22Rv1 (cell line): ENCODE results near the gene TMEM50B.

Experiments
- CTCF ChIP-seq: fragments of 450-650 bp; IDR thresholded peaks from 2 replicates; pipeline ENCODE4 v1.5.1; 2017; ENCODE audit warnings: mild to moderate bottlenecking
- ZFX ChIP-seq: fragments of 450-650 bp; IDR thresholded peaks from 2 replicates; pipeline ENCODE4 v1.6.1; 2017; ENCODE audit warnings: antibody characterized with exemption, borderline replicate concordance

- TF ChIP-seq CTCF (no peak), ZFX (no peak)
Observed at GRCh38 chr21:33419538-33420123, 60.1 kb downstream of the TMEM50B start.
